HepG2 (cell line): ENCODE data around the gene KIF27. TPM values are rescaled to one million over a fixed set of nuclear protein-coding genes. Genes with fewer than 3 reads are reported as not detected.
"Not testable (repeated sequence)": the region's sequence is repeated elsewhere in the genome, so short reads cannot be mapped to it uniquely, and the experiment has no call there.

ENCODE experiments used
- ATAC-seq: fragments of 200-7000 bp; cut with Tn5 transposase; 3 replicates; pipeline ENCODE4 v1.9.1; 2020; ENCODE audit warnings: mild to moderate bottlenecking, moderate library complexity
- BruUV-seq: library from RNA; stranded (reverse); fragments of 400-500 nt; replicated peaks from 2 replicates; lab custom pipeline; 2021; lab: Mats Ljungman, UMichigan
- CTCF ChIA-PET: fragments of 300-600 bp; formaldehyde crosslinking; extraction: SDS; loops from one replicate; lab custom pipeline; 2021; ENCODE audit warnings: low total read pairs, inconsistent platforms, low intra/inter-chr PET ratio; lab: Yijun Ruan, JAX
- POLR2A ChIA-PET: fragments of 350-600 bp; sonication (Branson Sonifier 250); formaldehyde crosslinking; loops from one replicate; lab custom pipeline; 2020; ENCODE audit warnings: antibody characterized with exemption, inconsistent platforms; lab: Yijun Ruan, JAX
- DNase-seq: peaks from one replicate; pipeline ENCODE4 v3.0.0-alpha.2; 2015; ENCODE audit warnings: low spot score
- FAIRE-seq: peaks from 3 replicates; lab custom pipeline; 2011; peaks lifted over from hg19 to GRCh38; lab: Jason Lieb, UNC
- H2AFZ ChIP-seq: one replicate; pipeline ENCODE4 v1.6.1; 2011; ENCODE audit warnings: low read length, inconsistent platforms
- H3K27ac ChIP-seq: fragments of 300-600 bp; 3 replicates; pipeline ENCODE4 v1.8.0; 2011; ENCODE audit warnings: mixed run types, mild to moderate bottlenecking, mixed read lengths, low read length, inconsistent platforms; ENCODE audit not compliant: insufficient read depth; ENCODE audit errors: extremely low read length
- H3K27me3 ChIP-seq, 2 experiments: fragments of 200-600 bp in 1 of 2; 2 replicates in 1 of 2; 3 replicates in 1 of 2; pipeline versions ENCODE4 v1.6.0 to v1.8.0; 2011; ENCODE audit warnings: low read length in 2 of 2, mild to moderate bottlenecking in 2 of 2, moderate library complexity in 2 of 2, inconsistent platforms in 1 of 2; ENCODE audit not compliant: insufficient read depth in 2 of 2, control insufficient read depth in 1 of 2
- H3K36me3 ChIP-seq, 2 experiments: fragments of 200-600 bp in 1 of 2; replicated peaks in 1 of 2; 2 replicates in 1 of 2; 3 replicates in 1 of 2; pipeline versions ENCODE4 v1.5.1 to v1.8.0; 2011; ENCODE audit warnings: low read length in 2 of 2, inconsistent platforms in 1 of 2; ENCODE audit not compliant: insufficient read depth in 2 of 2, control insufficient read depth in 1 of 2
- H3K4me1 ChIP-seq: 2 replicates; pipeline ENCODE4 v1.5.1; 2012; ENCODE audit warnings: low read length, inconsistent platforms; ENCODE audit not compliant: insufficient read depth
- H3K4me2 ChIP-seq: 2 replicates; pipeline ENCODE4 v1.6.0; 2011; ENCODE audit warnings: low read depth, low read length, inconsistent platforms
- H3K4me3 ChIP-seq, 3 experiments: fragments of 200-600 bp in 1 of 3; sonication (generic), shearing (Covaris generic) in 1 of 3; replicated peaks in 1 of 3; 2 replicates each; pipeline ENCODE4 v1.5.1; 2011 to 2016; ENCODE audit warnings: low read length in 3 of 3, inconsistent platforms in 2 of 3, low read depth in 2 of 3, mild to moderate bottlenecking in 2 of 3, control low read depth in 1 of 3, mixed read lengths in 1 of 3; ENCODE audit not compliant: insufficient read depth in 1 of 3
- H3K79me2 ChIP-seq: one replicate; pipeline ENCODE4 v1.6.1; 2011; ENCODE audit warnings: low read length, inconsistent platforms; ENCODE audit not compliant: insufficient read depth
- H3K9ac ChIP-seq: 2 replicates; pipeline ENCODE4 v1.6.0; 2011; ENCODE audit warnings: mild to moderate bottlenecking, low read depth, low read length, inconsistent platforms; ENCODE audit not compliant: insufficient read depth
- H3K9me3 ChIP-seq: 2 replicates; pipeline ENCODE4 v1.5.1; 2012; ENCODE audit warnings: mild to moderate bottlenecking, low read length
- H4K20me1 ChIP-seq: 2 replicates; pipeline ENCODE4 v1.6.0; 2011; ENCODE audit warnings: inconsistent platforms, mild to moderate bottlenecking, low read length, moderate library complexity; ENCODE audit not compliant: insufficient read depth
- EP300 ChIP-seq, 3 experiments: sonication (generic) in 1 of 3; formaldehyde crosslinking in 1 of 3; IDR thresholded peaks; 2 replicates each; pipeline versions ENCODE4 v1.5.1 to v1.6.1; 2011 to 2020; ENCODE audit warnings: low read depth in 2 of 3, low read length in 2 of 3, borderline replicate concordance in 1 of 3, improper control_type of control experiment in 1 of 3, mild to moderate bottlenecking in 1 of 3, missing genetic modification reagents in 1 of 3, moderate library complexity in 1 of 3
- HMG20A ChIP-seq: IDR thresholded peaks from 2 replicates; pipeline ENCODE4 v1.6.1; 2016; ENCODE audit warnings: borderline replicate concordance
- HMGXB3 ChIP-seq: sonication (generic); formaldehyde crosslinking; IDR thresholded peaks from 2 replicates; pipeline ENCODE4 v1.4.0; 2020; ENCODE audit warnings: missing genetic modification reagents, borderline replicate concordance
- HNF4A ChIP-seq: sonication (generic); formaldehyde crosslinking; IDR thresholded peaks from 2 replicates; pipeline ENCODE4 v1.4.0; 2020; ENCODE audit warnings: missing genetic modification reagents
- HOXA5 ChIP-seq: sonication (generic); formaldehyde crosslinking; IDR thresholded peaks from 2 replicates; pipeline ENCODE4 v1.4.0; 2020; ENCODE audit warnings: missing genetic modification reagents
- JUNB ChIP-seq: sonication (generic); formaldehyde crosslinking; IDR thresholded peaks from 2 replicates; pipeline ENCODE4 v1.8.0; 2022; ENCODE audit warnings: missing genetic modification reagents, mild to moderate bottlenecking, borderline replicate concordance
- KDM3A ChIP-seq: IDR thresholded peaks from 2 replicates; pipeline ENCODE4 v1.6.1; 2018; ENCODE audit warnings: low read depth, missing compliant biosample characterization
- MED1 ChIP-seq: sonication (generic); formaldehyde crosslinking; IDR thresholded peaks from 2 replicates; pipeline ENCODE4 v1.4.0; 2020; ENCODE audit warnings: missing genetic modification reagents
- MEIS2 ChIP-seq: sonication (generic); formaldehyde crosslinking; IDR thresholded peaks from 2 replicates; pipeline ENCODE4 v1.9.0; 2021; ENCODE audit warnings: mild to moderate bottlenecking, missing genetic modification reagents
- NR2F6 ChIP-seq, 2 experiments: IDR thresholded peaks; 2 replicates each; pipeline ENCODE4 v1.6.1; 2016; ENCODE audit warnings: antibody characterized with exemption in 1 of 2, mild to moderate bottlenecking in 1 of 2
- SMARCC2 ChIP-seq: fragments of 450-650 bp; IDR thresholded peaks from 2 replicates; pipeline ENCODE4 v1.6.1; 2017; ENCODE audit warnings: antibody characterized with exemption, mild to moderate bottlenecking
- SOX5 ChIP-seq: IDR thresholded peaks from 2 replicates; pipeline ENCODE4 v1.6.1; 2016; ENCODE audit warnings: borderline replicate concordance
- ZNF264 ChIP-seq: sonication (generic); formaldehyde crosslinking; IDR thresholded peaks from 2 replicates; pipeline ENCODE4 v1.4.0; 2020; ENCODE audit warnings: missing genetic modification reagents
- ZNF362 ChIP-seq: sonication (generic); formaldehyde crosslinking; IDR thresholded peaks from 2 replicates; pipeline ENCODE4 v1.4.0; 2020; ENCODE audit warnings: missing genetic modification reagents, mild to moderate bottlenecking, borderline replicate concordance
- ZNF629 ChIP-seq: sonication (generic); formaldehyde crosslinking; conservative IDR thresholded peaks from 2 replicates; pipeline ENCODE4 v1.5.0; 2020; ENCODE audit warnings: missing genetic modification reagents
- ZNF770 ChIP-seq: sonication (generic); formaldehyde crosslinking; IDR thresholded peaks from 2 replicates; pipeline ENCODE4 v1.5.0; 2020; ENCODE audit warnings: mild to moderate bottlenecking, missing genetic modification reagents
- WGBS: methylation state at CpG from one replicate; pipeline ENCODE4 v1.1.6; 2017; ENCODE audit warnings: low lambda C conversion rate; 5-methylcytosine and 5-hydroxymethylcytosine counted together
- in situ Hi-C: cut with HindIII; loops from 2 replicates; pipeline ENCODE4 v1.10.0; 2017; ENCODE audit warnings: low pct_unique_long_range_greater_than_20kb; ENCODE audit not compliant: extremely low pct_ligation_motif_present
- intact Hi-C: fragments of 100-400 bp; cut with micrococcal nuclease; formaldehyde crosslinking; loops from one replicate; pipeline ENCODE4 v1.10.0; 2022; ENCODE audit not compliant: unreplicated experiment
- polyA plus RNA-seq, 8 experiments: library from polyadenylated mRNA; depleted of rRNA in 3 of 8; stranded (reverse) in 7 of 8; unstranded in 1 of 8; fragments of >200 nt; fragmentation: Illumina TruSeq in 4 of 8; extraction: Trizol in 4 of 8; gene quantifications; 2 replicates each; pipeline versions ENCODE4 v1.2.1 to v1.2.3, GENCODE V29; 2011 to 2016; ENCODE audit warnings: low read depth in 4 of 8, missing spikeins in 1 of 8, mixed read lengths in 1 of 8; ENCODE audit not compliant: insufficient read depth in 1 of 8
- total RNA-seq, 5 experiments: library from RNA; depleted of rRNA; stranded (reverse); fragments of >200 nt; fragmentation: Illumina TruSeq; extraction: Trizol; gene quantifications; 2 replicates each; pipeline ENCODE4 v1.2.3, GENCODE V29; 2016; ENCODE audit warnings: low read depth in 1 of 5

KIF27 gene
- total and polyA plus RNA-seq, 2 of the 13 experiments (the other 11 are each of a cell fraction or from before 2014, with no cell fraction given): 0.95 to 4.1 TPM

- H3K9me3 ChIP-seq, FAIRE-seq, H2AFZ ChIP-seq, H3K4me3 ChIP-seq, H3K36me3 ChIP-seq, H3K27ac ChIP-seq, H3K4me2 ChIP-seq, H3K4me1 ChIP-seq, H3K27me3 ChIP-seq, H3K79me2 ChIP-seq, intact Hi-C loops, H4K20me1 ChIP-seq, in situ Hi-C loops, H3K9ac ChIP-seq, CTCF ChIA-PET, BruUV-seq: not testable (repeated sequence)
- DNase-seq: peak; percentile 73
- ATAC-seq: peak; percentile 94
- 18% methylated on average over 3 of the region's 3 CpGs for WGBS
- POLR2A ChIA-PET: interaction anchor here (0.9 kb wide), 2 partner anchors 35 to 262 kb away, joined by 3 to 7 read pairs; partner anchors contain the start of gene IDNK
- TF ChIP-seq HMGXB3 (CRISPR knock-in tag): 0 out of 2 replicates have a peak, but pooled peaks have one; percentile 30
- peak; percentile 77; the same call in 1 of the 2 replicates for TF ChIP-seq ZNF362
- peak; percentile 61 for TF ChIP-seq HNF4A (CRISPR knock-in tag)
- TF ChIP-seq NR2F6 (IDR thresholded peaks at IDR 0.05): peak; percentile 97
- peak; percentile 99 for TF ChIP-seq NR2F6 (CRISPR knock-in tag; IDR thresholded peaks at IDR 0.05)
- TF ChIP-seq ZNF770 (CRISPR knock-in tag): peak; percentile 82
- TF ChIP-seq ZNF264 (CRISPR knock-in tag): 0 out of 2 replicates have a peak, but pooled peaks have one; percentile 63
- peak; percentile 60; the same call in 1 of the 2 replicates for TF ChIP-seq SMARCC2
- TF ChIP-seq HOXA5 (CRISPR knock-in tag): 0 out of 2 replicates have a peak, but pooled peaks have one; percentile 34
- TF ChIP-seq KDM3A (CRISPR knock-in tag): peak; percentile 52; the same call in 1 of the 2 replicates
- peak in 1 of 2 experiments; percentile 74; a peak in 2 of 4 replicates for TF ChIP-seq EP300 (IDR thresholded peaks at IDR 0.05; ENCODE audit: low read depth in 2 of 2, low read length in 2 of 2)
- TF ChIP-seq EP300 (CRISPR knock-in tag; IDR thresholded peaks at IDR 0.05; ENCODE audit: borderline replicate concordance): peak; percentile 64; the same call in 1 of the 2 replicates
- TF ChIP-seq MEIS2 (CRISPR knock-in tag): 0 out of 2 replicates have a peak, but pooled peaks have one; percentile 48
- TF ChIP-seq MED1 (CRISPR knock-in tag): peak; percentile 67
- 0 out of 2 replicates have a peak, but pooled peaks have one; percentile 13 for TF ChIP-seq ZNF629 (CRISPR knock-in tag)
- TF ChIP-seq SOX5: peak; percentile 54; the same call in 1 of the 2 replicates
- peak; percentile 82; the same call in 1 of the 2 replicates for TF ChIP-seq HMG20A
- TF ChIP-seq JUNB: peak; percentile 87
Observed at GRCh38 chr9:83885559-83886240, 35.5 kb downstream of the KIF27 start.
